Kidney epithelial cell (primary cell): ENCODE results near the gene COP1. TPM values are rescaled to one million over a fixed set of nuclear protein-coding genes. Genes with fewer than 3 reads are reported as not detected.
"Not testable (repeated sequence)": the region's sequence is repeated elsewhere in the genome, so short reads cannot be mapped to it uniquely, and the experiment has no call there.

Experiments used
- DNase-seq: peaks from one replicate; pipeline ENCODE4 v3.0.0-alpha.2; 2010; ENCODE audit warnings: low read depth
- H3K27me3 ChIP-seq: 2 replicates; pipeline ENCODE4 v1.6.0; 2011; ENCODE audit warnings: low read length; ENCODE audit not compliant: control insufficient read depth, insufficient read depth
- H3K36me3 ChIP-seq: 2 replicates; pipeline ENCODE4 v1.5.1; 2011; ENCODE audit warnings: low read length; ENCODE audit not compliant: control insufficient read depth, insufficient read depth
- H3K4me3 ChIP-seq: 2 replicates; pipeline ENCODE4 v1.5.1; 2011; ENCODE audit warnings: low read depth, mild to moderate bottlenecking, control low read depth, low read length
- total RNA-seq: library from RNA; depleted of rRNA; stranded (reverse); fragments of >200 nt; gene quantifications from 2 replicates; pipeline ENCODE4 v1.2.3, GENCODE V29; 2015
- TF ChIP-seq, protein P1 (sequence below): IDR thresholded peaks from 2 replicates; pipeline ENCODE4 v1.5.1; 2011; ENCODE audit warnings: mild to moderate bottlenecking, moderate library complexity, low read length, control low read depth, inconsistent platforms; ENCODE audit not compliant: insufficient read depth, poor library complexity, severe bottlenecking

The COP1 gene
- total RNA-seq = 54.9 and 74.2 TPM in 2 replicates

DNA sequence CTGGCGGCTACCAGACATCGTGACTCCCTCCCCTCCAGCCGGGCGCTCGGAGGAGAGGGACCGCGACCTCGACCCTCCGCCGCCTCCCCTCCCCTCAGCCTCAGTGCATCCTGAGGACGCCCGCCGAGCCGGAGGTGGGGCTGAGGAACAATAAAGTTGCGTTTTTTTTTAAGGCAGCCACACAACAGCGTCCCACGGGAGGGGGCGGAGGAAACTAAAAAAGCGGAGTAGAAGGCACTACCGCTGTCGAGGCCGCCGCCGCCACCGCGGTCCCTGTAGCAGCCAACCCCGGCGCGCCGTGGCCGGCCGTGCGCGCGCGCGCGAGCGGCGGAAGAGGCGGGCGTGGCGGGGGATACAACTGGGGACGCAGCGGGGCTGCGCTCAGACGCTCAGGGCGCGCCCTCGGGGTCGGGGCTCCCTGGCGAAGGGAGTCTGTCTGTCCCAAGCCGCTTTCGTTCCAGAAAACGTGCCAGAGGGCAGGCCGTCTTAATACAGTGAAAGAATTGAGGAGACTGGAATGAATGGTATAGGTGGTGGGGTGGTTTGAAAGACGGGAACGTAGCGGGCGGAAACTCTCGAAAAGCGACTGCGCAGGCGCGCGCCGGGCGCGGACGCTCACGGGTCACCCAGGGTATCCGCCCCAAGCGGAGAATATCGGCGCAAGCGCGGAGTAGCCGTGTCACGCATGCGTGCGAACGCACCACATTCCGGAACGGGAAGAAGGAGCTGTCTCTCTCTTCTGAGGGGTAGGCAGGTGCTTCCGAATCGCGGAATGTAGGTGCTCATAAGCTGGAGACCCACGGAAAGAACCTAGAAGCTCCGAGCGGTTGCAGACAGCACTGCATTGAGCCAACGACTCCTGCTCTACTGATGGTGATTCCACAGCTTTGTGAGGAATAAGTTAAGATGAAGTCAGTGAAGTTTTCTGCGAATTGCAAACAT, at the start of gene COP1:
COP1 (minus strand) TSS at position 326 of the 942 bp plus-strand sequence; CDS start at position 18, 308 bp downstream.
- peak; percentile 84 for DNase-seq
- Histone ChIP-seq H3K27me3 (no peaks in the 10 kb centered on the region), H3K4me3 (peak within 1 kb of the TSS; percentile 76), H3K36me3 (no peaks in the 10 kb centered on the region)
- TF ChIP-seq, protein P1, sequence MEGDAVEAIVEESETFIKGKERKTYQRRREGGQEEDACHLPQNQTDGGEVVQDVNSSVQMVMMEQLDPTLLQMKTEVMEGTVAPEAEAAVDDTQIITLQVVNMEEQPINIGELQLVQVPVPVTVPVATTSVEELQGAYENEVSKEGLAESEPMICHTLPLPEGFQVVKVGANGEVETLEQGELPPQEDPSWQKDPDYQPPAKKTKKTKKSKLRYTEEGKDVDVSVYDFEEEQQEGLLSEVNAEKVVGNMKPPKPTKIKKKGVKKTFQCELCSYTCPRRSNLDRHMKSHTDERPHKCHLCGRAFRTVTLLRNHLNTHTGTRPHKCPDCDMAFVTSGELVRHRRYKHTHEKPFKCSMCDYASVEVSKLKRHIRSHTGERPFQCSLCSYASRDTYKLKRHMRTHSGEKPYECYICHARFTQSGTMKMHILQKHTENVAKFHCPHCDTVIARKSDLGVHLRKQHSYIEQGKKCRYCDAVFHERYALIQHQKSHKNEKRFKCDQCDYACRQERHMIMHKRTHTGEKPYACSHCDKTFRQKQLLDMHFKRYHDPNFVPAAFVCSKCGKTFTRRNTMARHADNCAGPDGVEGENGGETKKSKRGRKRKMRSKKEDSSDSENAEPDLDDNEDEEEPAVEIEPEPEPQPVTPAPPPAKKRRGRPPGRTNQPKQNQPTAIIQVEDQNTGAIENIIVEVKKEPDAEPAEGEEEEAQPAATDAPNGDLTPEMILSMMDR = no peak

DNA sequence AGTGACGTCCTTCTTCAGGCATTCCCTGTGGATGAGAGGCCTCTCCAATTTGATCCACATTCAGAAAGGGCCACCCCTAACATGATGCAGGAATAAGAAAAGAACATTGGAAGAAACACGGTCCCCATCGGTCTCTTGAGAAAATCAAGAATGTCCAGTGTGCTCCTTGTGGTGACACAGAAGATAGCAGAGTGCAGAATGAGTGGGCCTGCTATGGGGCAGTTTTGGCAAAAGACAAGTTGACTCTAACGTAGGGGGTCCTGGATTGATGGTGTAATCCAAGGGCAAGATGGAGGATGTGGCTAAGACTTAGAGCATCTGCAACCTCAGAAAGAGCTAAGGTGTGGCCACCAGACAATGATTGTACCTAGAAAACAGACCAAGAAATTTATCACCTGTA, 45.1 kb upstream of the COP1 start:
- H3K4me3 ChIP-seq = no peak overlapping the region
- no peak for DNase-seq
- TF ChIP-seq, protein P1 = no peak
- no peaks in the 10 kb centered on the region for H3K27me3 ChIP-seq
- no peaks in the 10 kb centered on the region for H3K36me3 ChIP-seq

DNA sequence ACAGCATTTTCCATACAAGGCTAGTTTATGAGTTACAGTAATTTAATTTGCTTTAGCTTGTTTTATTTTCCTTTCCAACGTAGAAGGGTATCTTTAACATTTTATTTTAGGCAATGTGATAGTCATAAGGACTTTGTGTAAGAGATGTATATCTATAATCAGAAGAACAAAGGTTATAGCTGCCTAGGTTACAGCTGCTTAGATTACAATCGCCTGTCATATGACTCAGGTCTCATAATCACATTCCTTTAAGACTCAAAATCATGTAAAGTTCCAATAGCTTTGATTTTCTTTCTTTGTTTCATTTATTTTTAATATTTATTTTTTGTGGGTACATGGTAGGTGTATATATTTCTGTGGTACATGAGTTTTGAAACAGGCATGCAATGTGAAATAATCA, 37.8 kb upstream of the COP1 start:
- DNase-seq = no peak
- H3K4me3 ChIP-seq = no peak overlapping the region
- no peaks in the 10 kb centered on the region for H3K27me3 ChIP-seq
- no peaks in the 10 kb centered on the region for H3K36me3 ChIP-seq
- TF ChIP-seq, protein P1 = no peak

DNA sequence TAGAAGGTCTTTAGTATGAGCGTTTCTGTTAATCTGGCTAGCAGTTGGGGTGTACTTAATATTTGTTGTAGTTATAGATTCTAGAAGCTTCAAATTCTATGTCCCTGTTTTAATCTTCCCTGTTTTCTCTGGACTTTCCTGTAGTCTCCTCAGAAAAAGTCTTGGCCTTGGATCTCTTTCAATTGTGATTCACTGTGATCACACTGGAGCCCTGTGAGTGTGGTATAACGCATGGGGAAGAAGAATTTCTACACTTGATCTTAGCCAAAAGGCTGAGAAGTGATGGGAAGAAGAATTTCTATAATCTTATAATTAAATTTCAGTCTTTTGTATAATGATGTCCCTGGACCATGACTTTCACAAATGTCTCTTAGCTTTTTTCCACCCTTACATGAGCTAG, 36.7 kb upstream of the COP1 start:
- DNase-seq = no peak
- no peaks in the 10 kb centered on the region for H3K27me3 ChIP-seq
- no peaks in the 10 kb centered on the region for H3K36me3 ChIP-seq
- TF ChIP-seq, protein P1 = no peak
- H3K4me3 ChIP-seq = no peak overlapping the region

DNA sequence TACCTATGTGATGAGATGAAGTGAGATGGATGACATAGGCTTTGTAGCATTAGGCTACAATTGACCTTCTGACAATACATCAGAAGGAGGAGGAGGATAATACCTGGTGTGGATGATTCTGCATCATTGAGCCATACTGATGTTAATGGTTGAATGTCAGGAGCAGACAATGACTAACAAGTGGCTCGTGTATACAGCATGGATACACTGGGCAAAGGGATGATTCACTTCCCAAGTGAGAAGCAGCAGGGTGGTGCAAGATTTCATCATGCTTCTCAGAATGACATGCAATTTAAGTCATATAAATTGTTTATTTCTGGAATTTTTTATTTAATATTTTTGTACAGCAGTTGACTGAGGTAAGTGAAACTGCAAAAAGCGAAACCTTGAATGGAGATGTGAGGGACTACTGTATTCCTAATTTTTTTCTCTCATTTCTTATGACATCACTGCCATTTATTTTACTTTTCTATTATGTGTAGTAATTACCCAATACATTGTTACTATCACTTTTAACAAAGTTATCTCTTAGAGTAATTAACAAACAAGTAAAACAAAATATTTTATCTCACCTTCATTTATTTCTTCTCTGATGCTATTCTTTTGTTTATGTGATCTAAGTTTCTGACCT, 34.4 kb upstream of the COP1 start:
- Histone ChIP-seq H3K27me3 (no peaks in the 10 kb centered on the region), H3K36me3 (no peaks in the 10 kb centered on the region), H3K4me3 (no peak overlapping the region)
- TF ChIP-seq, protein P1 = no peak
- DNase-seq = peak; percentile 80

DNA sequence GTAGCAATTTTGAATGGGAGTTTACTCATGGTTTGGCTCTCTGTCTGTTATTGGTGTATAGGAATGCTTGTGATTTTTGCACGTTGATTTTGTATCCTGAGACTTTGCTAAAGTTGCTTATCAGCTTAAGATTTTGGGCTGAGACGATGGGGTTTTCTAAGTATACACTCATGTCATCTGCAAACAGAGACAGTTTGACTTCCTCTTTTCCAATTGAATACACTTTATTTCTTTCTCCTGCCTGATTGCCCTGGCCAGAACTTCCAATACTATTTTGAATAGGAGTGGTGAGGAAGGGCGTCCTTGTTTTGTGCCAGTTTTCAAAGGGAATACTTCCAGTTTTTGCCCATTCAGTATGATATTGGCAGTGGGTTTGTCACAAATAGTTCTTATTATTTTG, 26.6 kb upstream of the COP1 start:
- not testable (repeated sequence) for H3K36me3 ChIP-seq, H3K27me3 ChIP-seq, DNase-seq, H3K4me3 ChIP-seq
